Osteoblast (primary cell): ENCODE measurements around the gene HSPB3. TPM values are rescaled to one million over a fixed set of nuclear protein-coding genes. Genes with fewer than 3 reads are reported as not detected.

Experiments
- DNase-seq: peaks from one replicate; pipeline ENCODE4 v3.0.0; 2011; ENCODE audit warnings: low spot score, mixed read lengths; ENCODE audit not compliant: insufficient read length; ENCODE audit errors: missing footprints
- H2AFZ ChIP-seq: 2 replicates; pipeline ENCODE4 v1.6.0; 2011; ENCODE audit warnings: mild to moderate bottlenecking, low read length
- H3K27ac ChIP-seq: 2 replicates; pipeline ENCODE4 v1.5.1; 2011; ENCODE audit warnings: mild to moderate bottlenecking, low read depth, low read length, moderate library complexity
- H3K27me3 ChIP-seq: 2 replicates; pipeline ENCODE4 v1.6.0; 2012; ENCODE audit warnings: mild to moderate bottlenecking, control low read depth, inconsistent platforms, low read length, moderate library complexity; ENCODE audit not compliant: insufficient read depth
- H3K36me3 ChIP-seq: 2 replicates; pipeline ENCODE4 v1.5.1; 2011; ENCODE audit warnings: mild to moderate bottlenecking, low read length, control low read depth, moderate library complexity; ENCODE audit not compliant: insufficient read depth
- H3K4me1 ChIP-seq: 2 replicates; pipeline ENCODE4 v1.5.1; 2011; ENCODE audit warnings: mild to moderate bottlenecking, low read length, control low read depth, moderate library complexity; ENCODE audit not compliant: insufficient read depth
- H3K4me2 ChIP-seq: 2 replicates; pipeline ENCODE4 v1.6.0; 2011; ENCODE audit warnings: mild to moderate bottlenecking, low read length; ENCODE audit not compliant: insufficient read depth
- H3K4me3 ChIP-seq: fragments of 200-600 bp; sonication (generic); 3 replicates; pipeline ENCODE4 v1.5.1; 2012; ENCODE audit warnings: mild to moderate bottlenecking, low read length, inconsistent platforms; ENCODE audit not compliant: insufficient read depth
- H3K79me2 ChIP-seq: 2 replicates; pipeline ENCODE4 v1.6.0; 2012; ENCODE audit warnings: mild to moderate bottlenecking, low read length, control low read depth, inconsistent platforms; ENCODE audit not compliant: insufficient read depth
- H3K9me3 ChIP-seq: 2 replicates; pipeline ENCODE4 v1.5.1; 2011; ENCODE audit warnings: low read depth, low read length, control low read depth
- H4K20me1 ChIP-seq: 2 replicates; pipeline ENCODE4 v1.6.0; 2012; ENCODE audit warnings: mild to moderate bottlenecking, low read length, control low read depth; ENCODE audit not compliant: insufficient read depth
- CTCF ChIP-seq: IDR thresholded peaks from 2 replicates; pipeline ENCODE4 v1.5.1; 2011; ENCODE audit warnings: mild to moderate bottlenecking, low read depth, low read length, moderate library complexity; ENCODE audit errors: extremely low read depth
- total RNA-seq: library from RNA; depleted of rRNA; stranded (reverse); fragments of >200 nt; gene quantifications from 2 replicates; pipeline ENCODE4 v1.2.3, GENCODE V29; 2012

HSPB3 gene
- total RNA-seq, 1 donor, result not detected

GRCh38 chr5:54454602-54455001, 897 bp upstream of the HSPB3 start:
- H2AFZ ChIP-seq, result no peak overlapping the region
- H3K27me3 ChIP-seq, result peaks cover 4% of the 10 kb centered on the region
- H3K4me1 ChIP-seq, result peaks cover 27% of the 10 kb centered on the region
- H3K9me3 ChIP-seq, result no peaks in the 10 kb centered on the region
- DNase-seq, result no peak
- no peak overlapping the region for H3K4me3 ChIP-seq
- no peaks in the 10 kb centered on the region for H4K20me1 ChIP-seq
- TF ChIP-seq CTCF, result no peak
- no peak overlapping the region for H3K27ac ChIP-seq
- H3K4me2 ChIP-seq, result no peak overlapping the region
- H3K79me2 ChIP-seq, result no peaks in the 10 kb centered on the region
- no peaks in the 10 kb centered on the region for H3K36me3 ChIP-seq

GRCh38 chr5:54457094-54457862, 1.8 kb downstream of the HSPB3 start:
- peak; percentile 63 for DNase-seq
- TF ChIP-seq CTCF, result no peak
- Histone ChIP-seq H3K4me2 (peak overlapping the region; percentile 61), H3K4me1 (peaks cover 36% of the 10 kb centered on the region), H3K4me3 (peak overlapping the region; percentile 38), H3K27me3 (no peaks in the 10 kb centered on the region), H4K20me1 (no peaks in the 10 kb centered on the region), H3K9me3 (no peaks in the 10 kb centered on the region), H3K36me3 (no peaks in the 10 kb centered on the region), H3K27ac (peak overlapping the region; percentile 26), H3K79me2 (no peaks in the 10 kb centered on the region), H2AFZ (no peak overlapping the region)

- Histone ChIP-seq H3K79me2 (no peaks in the 10 kb centered on the region), H3K27me3 (no peaks in the 10 kb centered on the region), H4K20me1 (no peaks in the 10 kb centered on the region), H3K9me3 (no peaks in the 10 kb centered on the region), H3K4me3 (no peak overlapping the region), H3K27ac (no peak overlapping the region), H3K4me2 (no peak overlapping the region), H3K36me3 (no peaks in the 10 kb centered on the region), H3K4me1 (peaks cover 36% of the 10 kb centered on the region), H2AFZ (no peak overlapping the region)
- DNase-seq, result no peak
- no peak for TF ChIP-seq CTCF
Measured at GRCh38 chr5:54458221-54458620, 2.7 kb downstream of the HSPB3 start.

- Histone ChIP-seq H4K20me1 (no peaks in the 10 kb centered on the region), H3K36me3 (no peaks in the 10 kb centered on the region), H3K27me3 (no peaks in the 10 kb centered on the region), H3K79me2 (no peaks in the 10 kb centered on the region), H3K9me3 (no peaks in the 10 kb centered on the region), H3K27ac (no peak overlapping the region), H2AFZ (no peak overlapping the region), H3K4me2 (peak overlapping the region; percentile 31), H3K4me3 (no peak overlapping the region), H3K4me1 (peaks cover 28% of the 10 kb centered on the region)
- DNase-seq, result peak; percentile 47
- TF ChIP-seq CTCF, result no peak
Measured at GRCh38 chr5:54460181-54460919, 4.9 kb downstream of the HSPB3 start.
